ENCODE measurements around the gene CTSO. TPM values are rescaled to one million over a fixed set of nuclear protein-coding genes. Genes with fewer than 3 reads are reported as not detected.

The CTSO gene
- total and polyA plus RNA-seq, 10 donors, result 8.0 to 48.7 (median 25.6) TPM

DNA sequence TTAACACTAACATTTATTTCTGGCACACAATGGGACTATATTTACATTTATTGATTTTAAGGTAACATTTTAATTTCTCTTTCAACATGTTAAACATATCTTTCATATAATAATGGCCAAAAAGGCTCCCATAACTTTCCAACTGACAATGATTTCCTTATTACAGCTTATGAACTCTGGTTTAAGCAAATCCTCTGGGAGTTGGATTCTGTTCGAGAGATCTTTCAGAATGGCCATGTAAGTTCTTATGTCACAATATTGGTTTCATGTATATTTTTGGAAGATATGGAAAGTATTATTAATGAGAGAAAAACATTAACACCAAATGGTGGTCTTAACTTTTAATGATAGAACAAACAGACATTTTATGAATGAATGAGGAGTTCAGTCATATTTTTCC lies 46.1 kb downstream of the CTSO start:
- WGBS, 5 donors, result 72 to 98% (median 88%) methylated on average over 1 of the region's 1 CpG
- no peak for DNase-seq
- H3K9me3 ChIP-seq, result no peaks in the 10 kb centered on the region
- peak overlapping the region in 2 of 8 donors; percentile 10 to 52 for H3K27ac ChIP-seq
- H3K27me3 ChIP-seq (replicated peaks in 1 of 7), result no peaks in the 10 kb centered on the region
- no peak for TF ChIP-seq POLR2A (IDR thresholded peaks at IDR 0.05)
- TF ChIP-seq, protein P1, sequence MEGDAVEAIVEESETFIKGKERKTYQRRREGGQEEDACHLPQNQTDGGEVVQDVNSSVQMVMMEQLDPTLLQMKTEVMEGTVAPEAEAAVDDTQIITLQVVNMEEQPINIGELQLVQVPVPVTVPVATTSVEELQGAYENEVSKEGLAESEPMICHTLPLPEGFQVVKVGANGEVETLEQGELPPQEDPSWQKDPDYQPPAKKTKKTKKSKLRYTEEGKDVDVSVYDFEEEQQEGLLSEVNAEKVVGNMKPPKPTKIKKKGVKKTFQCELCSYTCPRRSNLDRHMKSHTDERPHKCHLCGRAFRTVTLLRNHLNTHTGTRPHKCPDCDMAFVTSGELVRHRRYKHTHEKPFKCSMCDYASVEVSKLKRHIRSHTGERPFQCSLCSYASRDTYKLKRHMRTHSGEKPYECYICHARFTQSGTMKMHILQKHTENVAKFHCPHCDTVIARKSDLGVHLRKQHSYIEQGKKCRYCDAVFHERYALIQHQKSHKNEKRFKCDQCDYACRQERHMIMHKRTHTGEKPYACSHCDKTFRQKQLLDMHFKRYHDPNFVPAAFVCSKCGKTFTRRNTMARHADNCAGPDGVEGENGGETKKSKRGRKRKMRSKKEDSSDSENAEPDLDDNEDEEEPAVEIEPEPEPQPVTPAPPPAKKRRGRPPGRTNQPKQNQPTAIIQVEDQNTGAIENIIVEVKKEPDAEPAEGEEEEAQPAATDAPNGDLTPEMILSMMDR (IDR thresholded peaks at IDR 0.05 in 8 of 11, conservative IDR thresholded peaks at IDR 0.05 in 3 of 11), result no peak
- no peak for TF ChIP-seq POLR2AphosphoS5 (IDR thresholded peaks at IDR 0.05)
- H3K36me3 ChIP-seq, result no peaks in the 10 kb centered on the region
- no peaks in the 10 kb centered on the region for H3K4me1 ChIP-seq
- intact Hi-C loops (cut with DNase I; ENCODE audit: low total_unique reads), result no loop called here
- no peak overlapping the region for H3K4me3 ChIP-seq

DNA sequence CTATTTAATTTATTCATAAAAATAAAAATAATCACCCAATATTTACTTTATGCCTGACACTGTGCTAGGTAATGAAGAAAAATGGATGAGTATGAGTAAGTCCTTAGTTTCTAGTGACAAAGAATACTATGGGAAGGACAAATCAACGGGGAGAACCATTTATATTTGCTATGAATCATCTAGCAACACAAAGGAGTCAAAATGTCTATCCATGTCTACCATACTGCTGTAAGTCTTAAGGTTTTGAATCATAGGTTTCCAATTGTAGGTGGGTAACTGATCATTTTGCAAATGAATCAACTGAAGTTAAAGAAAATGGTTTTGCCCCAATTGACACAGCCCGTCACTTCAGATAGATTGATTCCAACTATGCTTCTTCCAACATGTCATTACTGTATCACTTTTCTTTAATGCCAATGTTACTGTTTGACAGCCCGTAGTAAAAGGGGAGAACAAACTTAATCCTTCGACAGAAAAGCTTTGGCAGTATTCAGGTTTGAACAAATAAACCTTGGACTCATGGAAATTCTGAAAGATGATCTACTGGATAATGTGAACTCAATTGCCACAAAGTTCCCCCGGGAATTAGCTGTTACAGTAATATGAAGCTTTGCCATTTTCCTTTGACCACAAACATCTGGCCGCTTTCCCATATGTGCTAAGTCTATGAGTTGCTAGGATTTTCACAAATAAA lies 47.0 kb downstream of the CTSO start:
- TF ChIP-seq POLR2AphosphoS5 (IDR thresholded peaks at IDR 0.05) (no peak), POLR2A (IDR thresholded peaks at IDR 0.05) (no peak)
- TF ChIP-seq, protein P1 (IDR thresholded peaks at IDR 0.05 in 8 of 11, conservative IDR thresholded peaks at IDR 0.05 in 3 of 11), result no peak
- H3K27me3 ChIP-seq (replicated peaks in 1 of 7), result no peaks in the 10 kb centered on the region
- intact Hi-C loops (cut with DNase I; ENCODE audit: low total_unique reads), result no loop called here
- no peaks in the 10 kb centered on the region for H3K9me3 ChIP-seq
- no peak overlapping the region for H3K4me3 ChIP-seq
- no peaks in the 10 kb centered on the region for H3K4me1 ChIP-seq
- H3K27ac ChIP-seq, result peak overlapping the region in 2 of 8 donors; percentile 7 to 52
- no peaks in the 10 kb centered on the region for H3K36me3 ChIP-seq
- WGBS, 5 donors, result 65 to 85% (median 80%) methylated on average over 6 of the region's 6 CpGs
- no peak for DNase-seq

DNA sequence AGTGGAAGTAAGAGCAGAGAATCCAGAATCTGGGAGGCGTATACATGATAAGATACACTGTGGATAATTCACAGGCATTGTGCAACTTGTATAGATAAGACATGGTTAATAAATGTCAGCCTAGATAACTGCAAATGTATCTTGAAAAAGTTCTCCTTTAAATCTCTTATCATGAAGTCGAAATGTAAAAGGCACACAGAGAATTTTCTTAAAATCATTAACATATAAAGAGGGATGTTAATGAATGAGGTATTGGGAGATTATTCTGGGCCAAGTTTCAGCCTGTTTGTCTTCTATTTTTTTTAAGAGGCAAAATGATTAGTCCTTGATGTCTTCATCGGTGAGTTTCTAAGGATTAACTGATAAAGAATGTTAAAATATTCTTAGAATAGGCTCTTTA lies 49.3 kb downstream of the CTSO start:
- peaks cover 0 to under 1% (median 0%) of the 10 kb centered on the region in 8 donors for H3K9me3 ChIP-seq
- H3K27me3 ChIP-seq (replicated peaks in 1 of 7), result no peaks in the 10 kb centered on the region
- H3K4me3 ChIP-seq, result no peak overlapping the region
- no peak for DNase-seq
- 68 to 78% (median 70%) methylated on average over 3 of the region's 3 CpGs for WGBS, 5 donors
- TF ChIP-seq, protein P1 (IDR thresholded peaks at IDR 0.05 in 8 of 11, conservative IDR thresholded peaks at IDR 0.05 in 3 of 11), result no peak
- TF ChIP-seq POLR2A (IDR thresholded peaks at IDR 0.05), result no peak
- H3K4me1 ChIP-seq, result peaks cover 0 to 17% (median 5%) of the 10 kb centered on the region in 6 donors
- intact Hi-C loops (cut with DNase I; ENCODE audit: low total_unique reads), result no loop called here
- no peak overlapping the region for H3K27ac ChIP-seq
- H3K36me3 ChIP-seq, result no peaks in the 10 kb centered on the region

DNA sequence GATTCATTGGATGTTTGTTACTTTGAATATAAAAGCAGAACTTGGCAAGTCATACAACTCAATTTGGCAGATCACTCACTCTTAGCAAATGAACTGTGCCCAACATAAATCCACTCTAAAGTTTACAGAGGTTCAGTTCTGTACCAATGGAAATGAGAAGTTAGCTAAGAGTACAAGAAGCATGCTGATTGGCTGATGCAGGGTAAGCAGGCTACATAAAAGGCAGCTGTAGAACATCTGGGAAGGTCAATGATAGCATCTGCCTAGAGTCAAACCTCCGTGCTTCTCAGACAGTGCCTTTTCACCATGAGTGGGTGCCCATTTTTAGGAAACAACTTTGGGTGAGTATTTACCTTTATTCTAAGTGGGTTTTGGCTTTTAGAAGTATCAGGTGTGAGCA lies 50.2 kb downstream of the CTSO start, which contains the start of gene TDO2:
Gene TDO2 (plus strand): TSS at position 244 of the 400 bp plus-strand sequence. CDS start 63 bp downstream, at position 307.
- no peaks in the 10 kb centered on the region for H3K36me3 ChIP-seq
- intact Hi-C loops (cut with DNase I; ENCODE audit: low total_unique reads), result no loop called here
- TF ChIP-seq, protein P1 (IDR thresholded peaks at IDR 0.05 in 8 of 11, conservative IDR thresholded peaks at IDR 0.05 in 3 of 11), result no peak
- TF ChIP-seq POLR2A (IDR thresholded peaks at IDR 0.05) (no peak), POLR2AphosphoS5 (IDR thresholded peaks at IDR 0.05) (no peak)
- peaks cover 0 to 17% (median 5%) of the 10 kb centered on the region in 6 donors for H3K4me1 ChIP-seq
- no peaks in the 10 kb centered on the region for H3K27me3 ChIP-seq (replicated peaks in 1 of 7)
- H3K27ac ChIP-seq, result no peak within 1 kb of the TSS
- H3K9me3 ChIP-seq, result peaks cover 0 to 10% (median 2%) of the 10 kb centered on the region in 8 donors
- H3K4me3 ChIP-seq, result no peak within 1 kb of the TSS
- WGBS, 5 donors, result 45 to 85% (median 72%) methylated on average over 1 of the region's 1 CpG
- no peak for DNase-seq
